ENCODE measurements around the gene WDR70. TPM values are rescaled to one million over a fixed set of nuclear protein-coding genes. Genes with fewer than 3 reads are reported as not detected.

WDR70 gene
- total RNA-seq, 1 experiment from 2014 or later, result 78.2 TPM

- ChIA-PET CTCF (interaction anchor here (0.7 to 1.6 kb wide), 2 partner anchors 57 to 140 kb away, joined by 4 to 5 read pairs; no protein-coding TSS in a partner anchor), POLR2A (ENCODE audit: unreplicated experiment) (no interaction called here)
- no peaks in the 10 kb centered on the region for H3K36me3 ChIP-seq (ENCODE audit: low read depth)
These were observed 174.7 kb downstream of the WDR70 start for GRCh38 chr5:37553720-37554404.

GRCh38 chr5:37554405-37554739 is 175.3 kb downstream of the WDR70 start:
- no peak overlapping the region for H3K27ac ChIP-seq
- DNase-seq, result no peak
- no peaks in the 10 kb centered on the region for H3K4me1 ChIP-seq (replicated peaks; ENCODE audit: insufficient read depth)
- peaks cover 5% of the 10 kb centered on the region; the same call in 1 of the 2 replicates for H3K9me2 ChIP-seq (ENCODE audit: insufficient read depth)
- no peaks in the 10 kb centered on the region for H3K36me3 ChIP-seq (ENCODE audit: low read depth)
- H3K4me3 ChIP-seq, result no peak overlapping the region
- intact Hi-C loops (cut with micrococcal nuclease; ENCODE audit: unreplicated experiment), result no loop called here
- no peaks in the 10 kb centered on the region; the same call in 1 of the 2 replicates for H3K9me3 ChIP-seq (ENCODE audit: insufficient read depth, low read depth)
- no peaks in the 10 kb centered on the region for H3K27me3 ChIP-seq (ENCODE audit: insufficient read depth, low read depth)
- H3K79me2 ChIP-seq (ENCODE audit: low read depth), result no peaks in the 10 kb centered on the region
- TF ChIP-seq EZH2 (IDR thresholded peaks at IDR 0.05; ENCODE audit: low read depth), result no peak
- TF ChIP-seq, protein P1, sequence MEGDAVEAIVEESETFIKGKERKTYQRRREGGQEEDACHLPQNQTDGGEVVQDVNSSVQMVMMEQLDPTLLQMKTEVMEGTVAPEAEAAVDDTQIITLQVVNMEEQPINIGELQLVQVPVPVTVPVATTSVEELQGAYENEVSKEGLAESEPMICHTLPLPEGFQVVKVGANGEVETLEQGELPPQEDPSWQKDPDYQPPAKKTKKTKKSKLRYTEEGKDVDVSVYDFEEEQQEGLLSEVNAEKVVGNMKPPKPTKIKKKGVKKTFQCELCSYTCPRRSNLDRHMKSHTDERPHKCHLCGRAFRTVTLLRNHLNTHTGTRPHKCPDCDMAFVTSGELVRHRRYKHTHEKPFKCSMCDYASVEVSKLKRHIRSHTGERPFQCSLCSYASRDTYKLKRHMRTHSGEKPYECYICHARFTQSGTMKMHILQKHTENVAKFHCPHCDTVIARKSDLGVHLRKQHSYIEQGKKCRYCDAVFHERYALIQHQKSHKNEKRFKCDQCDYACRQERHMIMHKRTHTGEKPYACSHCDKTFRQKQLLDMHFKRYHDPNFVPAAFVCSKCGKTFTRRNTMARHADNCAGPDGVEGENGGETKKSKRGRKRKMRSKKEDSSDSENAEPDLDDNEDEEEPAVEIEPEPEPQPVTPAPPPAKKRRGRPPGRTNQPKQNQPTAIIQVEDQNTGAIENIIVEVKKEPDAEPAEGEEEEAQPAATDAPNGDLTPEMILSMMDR (conservative IDR thresholded peaks at IDR 0.05), result no peak
- ChIA-PET CTCF (interaction anchor here (0.7 to 1.6 kb wide), 2 partner anchors 57 to 141 kb away, joined by 4 to 5 read pairs; no protein-coding TSS in a partner anchor), POLR2A (ENCODE audit: unreplicated experiment) (no interaction called here)
- BruUV-seq (replicated peaks), result no TSS peak
- H2AFZ ChIP-seq, result no peak overlapping the region
- no peaks in the 10 kb centered on the region for H3F3A ChIP-seq (ENCODE audit: insufficient read depth, low read depth)
- H3K4me2 ChIP-seq, result no peak overlapping the region
- 0 out of 2 replicates have a peak, but pooled peaks cover 4% of the 10 kb centered on the region for H4K20me1 ChIP-seq (ENCODE audit: insufficient read depth)

More at GRCh38 chr5:37553720-37554404, 174.7 kb downstream of the WDR70 start:
- H3K4me2 ChIP-seq, result no peak overlapping the region
- H3K27ac ChIP-seq, result no peak overlapping the region
- H3K9me2 ChIP-seq (ENCODE audit: insufficient read depth), result peaks cover 9% of the 10 kb centered on the region; the same call in 1 of the 2 replicates
- H3K4me1 ChIP-seq (replicated peaks; ENCODE audit: insufficient read depth), result no peaks in the 10 kb centered on the region
- intact Hi-C loops (cut with micrococcal nuclease; ENCODE audit: unreplicated experiment), result no loop called here
- H3F3A ChIP-seq (ENCODE audit: insufficient read depth, low read depth), result no peaks in the 10 kb centered on the region
- H2AFZ ChIP-seq, result no peak overlapping the region
- no peak for DNase-seq
- TF ChIP-seq, protein P1 (conservative IDR thresholded peaks at IDR 0.05), result no peak
- TF ChIP-seq EZH2 (IDR thresholded peaks at IDR 0.05; ENCODE audit: low read depth), result no peak
- H3K4me3 ChIP-seq, result no peak overlapping the region
- 0 out of 2 replicates have a peak, but pooled peaks cover 4% of the 10 kb centered on the region for H4K20me1 ChIP-seq (ENCODE audit: insufficient read depth)
- H3K79me2 ChIP-seq (ENCODE audit: low read depth), result no peaks in the 10 kb centered on the region
- H3K9me3 ChIP-seq (ENCODE audit: insufficient read depth, low read depth), result no peaks in the 10 kb centered on the region; the same call in 1 of the 2 replicates
- H3K27me3 ChIP-seq (ENCODE audit: insufficient read depth, low read depth), result no peaks in the 10 kb centered on the region
- BruUV-seq (replicated peaks), result no TSS peak

DNA sequence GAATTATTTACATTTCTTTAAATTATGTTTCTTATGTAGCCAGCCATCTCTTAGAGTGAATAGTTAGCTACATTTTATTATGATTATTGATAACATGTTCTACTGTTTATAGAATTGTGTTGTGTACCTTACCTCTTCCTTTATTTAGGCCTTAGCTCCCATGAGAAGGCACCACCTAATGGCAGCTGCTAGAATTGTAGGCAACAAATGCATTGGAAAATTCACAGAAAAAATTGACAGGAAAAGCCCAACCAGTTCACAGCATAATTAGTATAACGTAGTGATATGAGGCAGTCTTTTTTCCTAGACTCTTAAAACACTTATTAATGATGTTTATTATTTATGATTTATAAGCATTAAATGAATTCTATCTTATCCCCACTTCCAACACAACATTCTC is 175.8 kb downstream of the WDR70 start:
- Histone ChIP-seq H3K4me3 (no peak overlapping the region), H3K4me1 (replicated peaks; ENCODE audit: insufficient read depth) (no peaks in the 10 kb centered on the region), H3F3A (ENCODE audit: insufficient read depth, low read depth) (no peaks in the 10 kb centered on the region; the same call in 1 of the 2 replicates), H3K9me3 (ENCODE audit: insufficient read depth, low read depth) (no peaks in the 10 kb centered on the region; the same call in 1 of the 2 replicates), H3K36me3 (ENCODE audit: low read depth) (no peaks in the 10 kb centered on the region), H3K4me2 (no peak overlapping the region), H3K79me2 (ENCODE audit: low read depth) (no peaks in the 10 kb centered on the region), H3K9me2 (ENCODE audit: insufficient read depth) (no peaks in the 10 kb centered on the region), H3K27ac (no peak overlapping the region), H4K20me1 (ENCODE audit: insufficient read depth) (0 out of 2 replicates have a peak, but pooled peaks cover 4% of the 10 kb centered on the region), H2AFZ (no peak overlapping the region), H3K27me3 (ENCODE audit: insufficient read depth, low read depth) (no peaks in the 10 kb centered on the region)
- POLR2A ChIA-PET (ENCODE audit: unreplicated experiment), result no interaction called here
- no peak for TF ChIP-seq EZH2 (IDR thresholded peaks at IDR 0.05; ENCODE audit: low read depth)
- TF ChIP-seq, protein P1 (conservative IDR thresholded peaks at IDR 0.05), result peak; percentile 76
- DNase-seq, result no peak
- intact Hi-C loops (cut with micrococcal nuclease; ENCODE audit: unreplicated experiment), result no loop called here
- no TSS peak for BruUV-seq (replicated peaks)
- CTCF ChIA-PET, result interaction anchor here (1.6 kb wide), 1 partner anchor 141 kb away, joined by 4 read pairs; no protein-coding TSS in a partner anchor

All from PC-9 (cell line).